ENCODE results near the gene ANKRD35.
"Not testable (repeated sequence)": the region's sequence is repeated elsewhere in the genome, so short reads cannot be mapped to it uniquely, and the experiment has no call there.

Gene ANKRD35

GRCh38 chr1:145845144-145845513 is 40.5 kb downstream of the ANKRD35 start:
- peak; percentile 75 for DNase-seq (ENCODE audit: low read depth)
- TF ChIP-seq, protein P1, sequence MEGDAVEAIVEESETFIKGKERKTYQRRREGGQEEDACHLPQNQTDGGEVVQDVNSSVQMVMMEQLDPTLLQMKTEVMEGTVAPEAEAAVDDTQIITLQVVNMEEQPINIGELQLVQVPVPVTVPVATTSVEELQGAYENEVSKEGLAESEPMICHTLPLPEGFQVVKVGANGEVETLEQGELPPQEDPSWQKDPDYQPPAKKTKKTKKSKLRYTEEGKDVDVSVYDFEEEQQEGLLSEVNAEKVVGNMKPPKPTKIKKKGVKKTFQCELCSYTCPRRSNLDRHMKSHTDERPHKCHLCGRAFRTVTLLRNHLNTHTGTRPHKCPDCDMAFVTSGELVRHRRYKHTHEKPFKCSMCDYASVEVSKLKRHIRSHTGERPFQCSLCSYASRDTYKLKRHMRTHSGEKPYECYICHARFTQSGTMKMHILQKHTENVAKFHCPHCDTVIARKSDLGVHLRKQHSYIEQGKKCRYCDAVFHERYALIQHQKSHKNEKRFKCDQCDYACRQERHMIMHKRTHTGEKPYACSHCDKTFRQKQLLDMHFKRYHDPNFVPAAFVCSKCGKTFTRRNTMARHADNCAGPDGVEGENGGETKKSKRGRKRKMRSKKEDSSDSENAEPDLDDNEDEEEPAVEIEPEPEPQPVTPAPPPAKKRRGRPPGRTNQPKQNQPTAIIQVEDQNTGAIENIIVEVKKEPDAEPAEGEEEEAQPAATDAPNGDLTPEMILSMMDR (IDR thresholded peaks at IDR 0.05; ENCODE audit: low read depth, low read length), result no peak
- TF ChIP-seq MAX (IDR thresholded peaks at IDR 0.05; ENCODE audit: low read depth, low read length) (no peak), MYC (IDR thresholded peaks at IDR 0.05; ENCODE audit: low read depth, low read length) (no peak), POLR2A (IDR thresholded peaks at IDR 0.05; ENCODE audit: extremely low read depth, insufficient read length) (no peak)
- peak overlapping the region; percentile 46 for H3K4me3 ChIP-seq (ENCODE audit: low read depth, low read length)

- TF ChIP-seq, protein P1 (IDR thresholded peaks at IDR 0.05; ENCODE audit: low read depth, low read length), result no peak
- no peak for TF ChIP-seq MAX (IDR thresholded peaks at IDR 0.05; ENCODE audit: low read depth, low read length)
- no peak for TF ChIP-seq MYC (IDR thresholded peaks at IDR 0.05; ENCODE audit: low read depth, low read length)
- TF ChIP-seq POLR2A (IDR thresholded peaks at IDR 0.05; ENCODE audit: extremely low read depth, insufficient read length), result no peak
- H3K4me3 ChIP-seq (ENCODE audit: low read depth, low read length), result no peak overlapping the region
- DNase-seq (ENCODE audit: low read depth), result no peak
Observed at GRCh38 chr1:145843031-145843430, 42.6 kb downstream of the ANKRD35 start.

- DNase-seq (ENCODE audit: low read depth), result no peak
- no peak for TF ChIP-seq MAX (IDR thresholded peaks at IDR 0.05; ENCODE audit: low read depth, low read length)
- no peak for TF ChIP-seq POLR2A (IDR thresholded peaks at IDR 0.05; ENCODE audit: extremely low read depth, insufficient read length)
- TF ChIP-seq, protein P1 (IDR thresholded peaks at IDR 0.05; ENCODE audit: low read depth, low read length), result no peak
- no peak for TF ChIP-seq MYC (IDR thresholded peaks at IDR 0.05; ENCODE audit: low read depth, low read length)
- no peak overlapping the region for H3K4me3 ChIP-seq (ENCODE audit: low read depth, low read length)
Observed at GRCh38 chr1:145837656-145838055, 48.0 kb downstream of the ANKRD35 start.

DNA sequence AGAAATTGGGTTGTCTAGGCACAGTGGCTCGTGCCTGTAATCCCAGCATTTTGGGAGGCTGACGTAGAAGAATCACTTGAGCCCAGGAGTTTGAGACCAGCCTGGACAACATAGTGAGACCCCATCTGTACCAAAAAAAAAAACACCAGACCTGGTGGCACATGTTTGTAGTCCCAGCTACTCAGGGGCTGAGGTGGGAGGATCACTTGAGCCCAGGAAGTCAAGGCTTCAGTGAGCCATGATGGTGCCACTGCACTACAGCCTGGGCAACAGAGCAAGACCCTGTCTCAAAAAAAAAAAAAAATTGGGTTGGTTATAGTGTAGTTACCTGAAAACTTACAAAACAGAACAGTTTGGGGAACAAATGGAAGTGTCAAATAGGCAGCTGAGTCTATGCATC is 54.9 kb downstream of the ANKRD35 start:
- H3K4me3 ChIP-seq (ENCODE audit: low read depth, low read length); DNase-seq (ENCODE audit: low read depth): not testable (repeated sequence)

GRCh38 chr1:145828367-145829026 is 57.2 kb downstream of the ANKRD35 start:
- TF ChIP-seq MAX (IDR thresholded peaks at IDR 0.05; ENCODE audit: low read depth, low read length), result no peak
- no peak for TF ChIP-seq MYC (IDR thresholded peaks at IDR 0.05; ENCODE audit: low read depth, low read length)
- TF ChIP-seq, protein P1 (IDR thresholded peaks at IDR 0.05; ENCODE audit: low read depth, low read length), result no peak
- TF ChIP-seq POLR2A (IDR thresholded peaks at IDR 0.05; ENCODE audit: extremely low read depth, insufficient read length), result no peak
- H3K4me3 ChIP-seq (ENCODE audit: low read depth, low read length), result no peak overlapping the region
- no peak for DNase-seq (ENCODE audit: low read depth)

DNA sequence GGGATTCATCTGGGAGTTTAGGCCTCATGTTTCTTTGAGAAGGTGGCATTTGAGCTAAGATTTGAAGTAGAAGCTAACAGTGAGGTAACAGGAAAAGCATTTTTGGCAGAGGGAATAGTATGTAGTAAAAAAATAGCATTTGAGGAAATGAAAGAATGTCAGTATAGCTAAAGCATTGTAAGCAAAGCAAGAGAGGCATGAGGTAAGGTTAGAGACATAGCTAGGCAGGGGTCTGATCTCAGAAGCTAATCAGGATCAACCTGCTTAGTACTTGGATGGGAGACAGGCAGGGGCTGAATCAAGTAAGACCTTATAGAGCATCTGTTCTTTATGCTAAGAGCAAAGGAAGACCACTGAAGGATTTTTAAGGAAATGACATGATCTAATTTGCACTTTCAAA is 57.7 kb downstream of the ANKRD35 start:
- DNase-seq (ENCODE audit: low read depth), result no peak
- no peak overlapping the region for H3K4me3 ChIP-seq (ENCODE audit: low read depth, low read length)
- TF ChIP-seq POLR2A (IDR thresholded peaks at IDR 0.05; ENCODE audit: extremely low read depth, insufficient read length) (no peak), MYC (IDR thresholded peaks at IDR 0.05; ENCODE audit: low read depth, low read length) (no peak)
- TF ChIP-seq, protein P1 (IDR thresholded peaks at IDR 0.05; ENCODE audit: low read depth, low read length), result no peak

Data from NB4 (cell line).